ENCODE data around the gene PRRT4. TPM values are rescaled to one million over a fixed set of nuclear protein-coding genes. Genes with fewer than 3 reads are reported as not detected.

Gene PRRT4
- total and polyA plus RNA-seq, 4 donors, result 0.13 to 0.14 TPM; not detected in 2

GRCh38 chr7:128376077-128376476 is 14.6 kb upstream of the PRRT4 start:
- no peak for TF ChIP-seq YY1 (IDR thresholded peaks at IDR 0.05)
- no peak for TF ChIP-seq JUND (IDR thresholded peaks at IDR 0.05)
- TF ChIP-seq RAD21 (IDR thresholded peaks at IDR 0.05), result no peak
- no peak for TF ChIP-seq HNF4G (IDR thresholded peaks at IDR 0.05)
- TF ChIP-seq NR2F2 (IDR thresholded peaks at IDR 0.05), result no peak
- TF ChIP-seq REST (IDR thresholded peaks at IDR 0.05), result no peak
- no peak for TF ChIP-seq FOXA1 (IDR thresholded peaks at IDR 0.05)
- no peak for TF ChIP-seq SP1 (IDR thresholded peaks at IDR 0.05)
- no peak for TF ChIP-seq HNF4A (conservative IDR thresholded peaks at IDR 0.05)
- no peak for TF ChIP-seq FOXA2 (IDR thresholded peaks at IDR 0.05)
- TF ChIP-seq EGR1 (IDR thresholded peaks at IDR 0.05; ENCODE audit: low read depth in 2 of 2), result no peak
- TF ChIP-seq GABPA (IDR thresholded peaks at IDR 0.05 in 1 of 2, conservative IDR thresholded peaks at IDR 0.05 in 1 of 2), result no peak
- TF ChIP-seq CTCF (IDR thresholded peaks at IDR 0.05; ENCODE audit: low read depth, low read length, missing input control), result no peak
- TF ChIP-seq RXRA (IDR thresholded peaks at IDR 0.05), result no peak
- TF ChIP-seq ATF3 (IDR thresholded peaks at IDR 0.05), result no peak
- Histone ChIP-seq H3K27me3 (ENCODE audit: control insufficient read depth in 4 of 4, insufficient read depth in 4 of 4, low read length in 3 of 4) (no peaks in the 10 kb centered on the region), H3K4me3 (ENCODE audit: low read depth in 1 of 3, low read length in 3 of 3) (no peak overlapping the region), H3K4me1 (ENCODE audit: control insufficient read depth in 4 of 4, insufficient read depth in 4 of 4, low read length in 3 of 4) (no peaks in the 10 kb centered on the region), H3K9ac (ENCODE audit: low read depth in 1 of 2, low read length in 2 of 2) (no peak overlapping the region), H3K9me3 (ENCODE audit: control insufficient read depth in 4 of 4, low read length in 3 of 4) (no peaks in the 10 kb centered on the region), H3K27ac (ENCODE audit: low read depth in 1 of 2, low read length in 2 of 2) (no peak overlapping the region), H3K36me3 (ENCODE audit: control insufficient read depth in 4 of 4, insufficient read depth in 3 of 4, low read depth in 1 of 4, low read length in 3 of 4) (no peaks in the 10 kb centered on the region)
- WGBS, result 89% methylated on average over 3 of the region's 3 CpGs
- DNase-seq (ENCODE audit: low spot score), result no peak

GRCh38 chr7:128374041-128374440 is 12.6 kb upstream of the PRRT4 start:
- Histone ChIP-seq H3K4me1 (ENCODE audit: control insufficient read depth in 4 of 4, insufficient read depth in 4 of 4, low read length in 3 of 4) (no peaks in the 10 kb centered on the region), H3K9me3 (ENCODE audit: control insufficient read depth in 4 of 4, low read length in 3 of 4) (no peaks in the 10 kb centered on the region), H3K9ac (ENCODE audit: low read depth in 1 of 2, low read length in 2 of 2) (no peak overlapping the region), H3K27me3 (ENCODE audit: control insufficient read depth in 4 of 4, insufficient read depth in 4 of 4, low read length in 3 of 4) (no peaks in the 10 kb centered on the region), H3K27ac (ENCODE audit: low read depth in 1 of 2, low read length in 2 of 2) (no peak overlapping the region), H3K4me3 (ENCODE audit: low read depth in 1 of 3, low read length in 3 of 3) (no peak overlapping the region), H3K36me3 (ENCODE audit: control insufficient read depth in 4 of 4, insufficient read depth in 3 of 4, low read depth in 1 of 4, low read length in 3 of 4) (no peaks in the 10 kb centered on the region)
- no peak for TF ChIP-seq REST (IDR thresholded peaks at IDR 0.05)
- TF ChIP-seq RXRA (IDR thresholded peaks at IDR 0.05), result no peak
- no peak for TF ChIP-seq JUND (IDR thresholded peaks at IDR 0.05)
- no peak for TF ChIP-seq HNF4G (IDR thresholded peaks at IDR 0.05)
- no peak for DNase-seq (ENCODE audit: low spot score)
- 52% methylated on average over 1 of the region's 1 CpG for WGBS

All from liver (tissue), 9 donors.